Trophoblast cell (in vitro differentiated cells and primary cell): ENCODE results near the gene NFIC.

Experiments
- DNase-seq, 2 donors: peaks; one replicate each; pipeline ENCODE4 v3.0.0-alpha.2; 2016
- H2AFZ ChIP-seq: 2 replicates; pipeline ENCODE4 v1.6.1; 2013; ENCODE audit warnings: low read length, moderate library complexity, mild to moderate bottlenecking; ENCODE audit not compliant: insufficient read depth, poor library complexity
- H2AK5ac ChIP-seq: 2 replicates; pipeline ENCODE4 v1.6.1; 2013; ENCODE audit warnings: mild to moderate bottlenecking, low read length
- H2BK120ac ChIP-seq: 2 replicates; pipeline ENCODE4 v1.6.1; 2013; ENCODE audit warnings: low read length, mild to moderate bottlenecking, moderate library complexity; ENCODE audit not compliant: insufficient read depth, poor library complexity
- H2BK12ac ChIP-seq: 2 replicates; pipeline ENCODE4 v1.6.1; 2013; ENCODE audit warnings: mild to moderate bottlenecking, low read length, moderate library complexity
- H2BK5ac ChIP-seq: 2 replicates; pipeline ENCODE4 v1.6.1; 2013; ENCODE audit warnings: low read length, low read depth, moderate library complexity, mild to moderate bottlenecking; ENCODE audit not compliant: poor library complexity
- H3K14ac ChIP-seq: 2 replicates; pipeline ENCODE4 v1.6.1; 2013; ENCODE audit warnings: mild to moderate bottlenecking, low read length
- H3K18ac ChIP-seq: 2 replicates; pipeline ENCODE4 v1.6.1; 2013; ENCODE audit warnings: mild to moderate bottlenecking, low read length
- H3K23ac ChIP-seq: 2 replicates; pipeline ENCODE4 v1.6.1; 2013; ENCODE audit warnings: low read length
- H3K27ac ChIP-seq: 2 replicates; pipeline ENCODE4 v1.5.1; 2013; ENCODE audit warnings: low read depth, mild to moderate bottlenecking, inconsistent platforms, low read length, moderate library complexity
- H3K27me3 ChIP-seq: 2 replicates; pipeline ENCODE4 v1.6.1; 2013; ENCODE audit warnings: inconsistent platforms, mild to moderate bottlenecking, low read length, moderate library complexity; ENCODE audit not compliant: insufficient read depth
- H3K36me3 ChIP-seq, 2 experiments: 1 replicate in 1 of 2; 2 replicates in 1 of 2; pipeline ENCODE4 v1.6.1; 2013; ENCODE audit warnings: low read length in 2 of 2, mild to moderate bottlenecking in 2 of 2, moderate library complexity in 1 of 2; ENCODE audit not compliant: insufficient read depth in 2 of 2, control insufficient read depth in 1 of 2
- H3K4ac ChIP-seq: 2 replicates; pipeline ENCODE4 v1.6.1; 2013; ENCODE audit warnings: low read depth, mild to moderate bottlenecking, low read length, moderate library complexity
- H3K4me1 ChIP-seq, 2 experiments: 1 replicate in 1 of 2; 2 replicates in 1 of 2; pipeline ENCODE4 v1.6.1; 2013; ENCODE audit warnings: low read length in 2 of 2, mild to moderate bottlenecking in 2 of 2, moderate library complexity in 1 of 2; ENCODE audit not compliant: insufficient read depth in 2 of 2, control insufficient read depth in 1 of 2
- H3K4me2 ChIP-seq: 2 replicates; pipeline ENCODE4 v1.6.1; 2013; ENCODE audit warnings: inconsistent platforms, mild to moderate bottlenecking, low read length, moderate library complexity
- H3K4me3 ChIP-seq: 2 replicates; pipeline ENCODE4 v1.5.1; 2013; ENCODE audit warnings: mild to moderate bottlenecking, low read depth, low read length, inconsistent platforms
- H3K79me1 ChIP-seq: one replicate; pipeline ENCODE4 v1.6.1; 2013; ENCODE audit warnings: low read length
- H3K79me2 ChIP-seq: 2 replicates; pipeline ENCODE4 v1.6.1; 2013; ENCODE audit warnings: low read length, mild to moderate bottlenecking; ENCODE audit not compliant: control insufficient read depth, insufficient read depth, poor library complexity
- H3K9ac ChIP-seq: 2 replicates; pipeline ENCODE4 v1.6.1; 2013; ENCODE audit warnings: mild to moderate bottlenecking, low read length
- H3K9me3 ChIP-seq: 2 replicates; pipeline ENCODE4 v1.6.1; 2013; ENCODE audit warnings: low read depth, mild to moderate bottlenecking, control low read depth, inconsistent platforms, low read length; ENCODE audit not compliant: insufficient read depth
- H4K12ac ChIP-seq: 2 replicates; pipeline ENCODE4 v1.6.1; 2013; ENCODE audit warnings: low read depth, mild to moderate bottlenecking, low read length, moderate library complexity
- H4K8ac ChIP-seq: 2 replicates; pipeline ENCODE4 v1.6.1; 2013; ENCODE audit warnings: low read depth, mild to moderate bottlenecking, low read length, moderate library complexity
- H4K91ac ChIP-seq: one replicate; pipeline ENCODE4 v1.6.1; 2013; ENCODE audit warnings: low read depth, mild to moderate bottlenecking, low read length, moderate library complexity
- WGBS: extraction: QIAGEN DNeasy Blood & Tissue Kit; methylation state at CpG from one replicate; pipeline ENCODE4 v1.1.7; 2013; ENCODE audit warnings: missing lambda C conversion rate; ENCODE audit not compliant: insufficient read length, insufficient coverage; ENCODE audit errors: extremely low coverage; 5-methylcytosine and 5-hydroxymethylcytosine counted together

NFIC gene

GRCh38 chr19:3499738-3500428, 133.5 kb downstream of the NFIC start:
- Histone ChIP-seq H3K36me3 (peaks cover 14 to 20% of the 10 kb centered on the region in 2 experiments), H3K9ac (peak overlapping the region; percentile 81), H3K4me1 (peaks cover 0 to 6% of the 10 kb centered on the region in 2 experiments), H3K27ac (no peak overlapping the region), H4K8ac (peak overlapping the region; percentile 95), H3K9me3 (no peaks in the 10 kb centered on the region), H3K79me1 (peaks cover 9% of the 10 kb centered on the region), H2AFZ (peak overlapping the region; percentile 98), H4K91ac (peak overlapping the region; percentile 99), H3K4ac (peak overlapping the region; percentile 83), H3K4me2 (peak overlapping the region; percentile 84), H3K18ac (peak overlapping the region; percentile 97), H2AK5ac (peak overlapping the region; percentile 33), H3K14ac (peak overlapping the region; percentile 99), H3K27me3 (no peaks in the 10 kb centered on the region), H2BK120ac (peak overlapping the region; percentile 99), H2BK12ac (no peak overlapping the region), H3K4me3 (peak overlapping the region; percentile 89), H3K79me2 (peaks cover 9% of the 10 kb centered on the region), H3K23ac (no peak overlapping the region), H2BK5ac (peak overlapping the region; percentile 99), H4K12ac (peak overlapping the region; percentile 89)
- no CpG with 5 or more reads among the region's 18 CpGs for WGBS
- no peak for DNase-seq

- peak within 1 kb of the TSS; percentile 95 for H3K4ac ChIP-seq
- peaks cover 10% of the 10 kb centered on the region for H3K79me2 ChIP-seq
- H3K27me3 ChIP-seq: no peaks in the 10 kb centered on the region
- no peaks in the 10 kb centered on the region for H3K9me3 ChIP-seq
- peak within 1 kb of the TSS; percentile 89 for H4K12ac ChIP-seq
- peak within 1 kb of the TSS; percentile 99 for H2BK120ac ChIP-seq
- peak within 1 kb of the TSS; percentile 84 for H3K4me2 ChIP-seq
- peak within 1 kb of the TSS; percentile 98 for H2AFZ ChIP-seq
- peak within 1 kb of the TSS; percentile 92 for H2BK12ac ChIP-seq
- H3K4me3 ChIP-seq: peak within 1 kb of the TSS; percentile 89
- peak within 1 kb of the TSS; percentile 99 for H4K91ac ChIP-seq
- H3K79me1 ChIP-seq: peaks cover 12% of the 10 kb centered on the region
- H3K9ac ChIP-seq: peak within 1 kb of the TSS; percentile 99
- H2AK5ac ChIP-seq: peak within 1 kb of the TSS; percentile 33
- H3K14ac ChIP-seq: peak within 1 kb of the TSS; percentile 99
- peak within 1 kb of the TSS; percentile 97 for H3K18ac ChIP-seq
- no peak within 1 kb of the TSS for H3K23ac ChIP-seq
- peak within 1 kb of the TSS; percentile 95 for H4K8ac ChIP-seq
- WGBS: no CpG with 5 or more reads among the region's 52 CpGs
- peak within 1 kb of the TSS; percentile 99 for H2BK5ac ChIP-seq
- DNase-seq: peak; percentile 98 to 99
- peaks cover 0 to 6% of the 10 kb centered on the region in 2 experiments for H3K4me1 ChIP-seq
- peak within 1 kb of the TSS; percentile 94 for H3K27ac ChIP-seq
- H3K36me3 ChIP-seq: peaks cover 10 to 17% of the 10 kb centered on the region in 2 experiments
Measured at GRCh38 chr19:3500429-3501101, 134.2 kb downstream of the NFIC start, which contains the start of gene DOHH. TSS of gene DOHH (minus strand) at chr19:3500674. CDS start at chr19:3496814, 3,860 bp downstream.

- Histone ChIP-seq H3K9ac (no peak overlapping the region), H2BK12ac (no peak overlapping the region), H3K79me2 (peaks cover 19% of the 10 kb centered on the region), H2BK5ac (no peak overlapping the region), H4K91ac (no peak overlapping the region), H3K4ac (no peak overlapping the region), H3K4me2 (no peak overlapping the region), H2AK5ac (no peak overlapping the region), H3K4me3 (no peak overlapping the region), H3K9me3 (no peaks in the 10 kb centered on the region), H3K14ac (no peak overlapping the region), H3K27ac (no peak overlapping the region), H3K4me1 (peaks cover 0 to 6% of the 10 kb centered on the region in 2 experiments), H3K79me1 (peaks cover 20% of the 10 kb centered on the region), H2AFZ (no peak overlapping the region), H3K27me3 (no peaks in the 10 kb centered on the region), H3K23ac (no peak overlapping the region), H2BK120ac (no peak overlapping the region), H4K12ac (no peak overlapping the region), H4K8ac (no peak overlapping the region), H3K36me3 (peaks cover under 1 to 6% of the 10 kb centered on the region in 2 experiments), H3K18ac (no peak overlapping the region)
- WGBS: no CpG with 5 or more reads among the region's 3 CpGs
- no peak for DNase-seq
Measured at GRCh38 chr19:3501780-3502179, 135.4 kb downstream of the NFIC start.

GRCh38 chr19:3503036-3503572, 136.7 kb downstream of the NFIC start:
- H4K8ac ChIP-seq: no peak overlapping the region
- no peak overlapping the region for H3K9ac ChIP-seq
- no peaks in the 10 kb centered on the region for H3K9me3 ChIP-seq
- H3K18ac ChIP-seq: no peak overlapping the region
- no peak overlapping the region for H3K27ac ChIP-seq
- no peak overlapping the region for H2BK12ac ChIP-seq
- H3K23ac ChIP-seq: no peak overlapping the region
- H3K79me2 ChIP-seq: peaks cover 27% of the 10 kb centered on the region
- no peak overlapping the region for H3K4ac ChIP-seq
- H3K4me2 ChIP-seq: no peak overlapping the region
- H2AFZ ChIP-seq: no peak overlapping the region
- peak overlapping the region; percentile 5 for H2AK5ac ChIP-seq
- WGBS: no CpG with 5 or more reads among the region's 13 CpGs
- peaks cover 7 to 10% of the 10 kb centered on the region in 2 experiments for H3K4me1 ChIP-seq
- no peak overlapping the region for H4K12ac ChIP-seq
- no peak overlapping the region for H2BK5ac ChIP-seq
- H3K4me3 ChIP-seq: no peak overlapping the region
- no peak overlapping the region for H3K14ac ChIP-seq
- no peak overlapping the region for H2BK120ac ChIP-seq
- DNase-seq: no peak
- H3K27me3 ChIP-seq: no peaks in the 10 kb centered on the region
- no peaks in the 10 kb centered on the region for H3K36me3 ChIP-seq
- H3K79me1 ChIP-seq: peaks cover 28% of the 10 kb centered on the region
- H4K91ac ChIP-seq: no peak overlapping the region
